ENCODE data around the gene NTN3. TPM values are rescaled to one million over a fixed set of nuclear protein-coding genes. Genes with fewer than 3 reads are reported as not detected.

NTN3 gene
- total and polyA plus RNA-seq, 2 experiments from 2014 or later: 2.4 to 4.8 TPM

- 84% methylated on average over 4 of the region's 4 CpGs for WGBS (ENCODE audit: low lambda C conversion rate, missing lambda C conversion rate)
- no peak for DNase-seq (ENCODE audit: low spot score)
Observed at GRCh38 chr16:2427526-2427925, 43.6 kb upstream of the NTN3 start.

GRCh38 chr16:2428051-2428783, 42.9 kb upstream of the NTN3 start:
- Histone ChIP-seq H2AFZ (peak overlapping the region; percentile 95), H4K20me1 (ENCODE audit: insufficient read depth, poor library complexity, severe bottlenecking) (no peaks in the 10 kb centered on the region), H3K27ac (peak overlapping the region; percentile 65), H3K9me2 (replicated peaks; ENCODE audit: insufficient read depth) (no peaks in the 10 kb centered on the region), H3K36me3 (replicated peaks; ENCODE audit: insufficient read depth, low read depth) (no peaks in the 10 kb centered on the region), H3K4me1 (ENCODE audit: insufficient read depth) (peaks cover 11% of the 10 kb centered on the region), H3K4me3 (peak overlapping the region; percentile 92), H3K9me3 (ENCODE audit: low read depth) (no peaks in the 10 kb centered on the region), H3K79me2 (peaks cover 24% of the 10 kb centered on the region), H3K27me3 (no peaks in the 10 kb centered on the region), H3K4me2 (peak overlapping the region; percentile 98)
- peak; percentile 26 for TF ChIP-seq CTCF (IDR thresholded peaks at IDR 0.05; ENCODE audit: poor library complexity)
- TF ChIP-seq EZH2 (IDR thresholded peaks at IDR 0.05; ENCODE audit: borderline replicate concordance): no peak
- peak; percentile 72 for DNase-seq (ENCODE audit: low spot score)
- 28% methylated on average over 28 of the region's 28 CpGs for WGBS (ENCODE audit: low lambda C conversion rate, missing lambda C conversion rate)

More at GRCh38 chr16:2427526-2427925, 43.6 kb upstream of the NTN3 start:
- TF ChIP-seq CTCF (IDR thresholded peaks at IDR 0.05; ENCODE audit: poor library complexity): no peak
- no peak for TF ChIP-seq EZH2 (IDR thresholded peaks at IDR 0.05; ENCODE audit: borderline replicate concordance)
- TF ChIP-seq EZH2phosphoT487 (IDR thresholded peaks at IDR 0.05; ENCODE audit: low read depth, severe bottlenecking, unreplicated experiment): no peak
- Histone ChIP-seq H3K36me3 (replicated peaks; ENCODE audit: insufficient read depth, low read depth) (no peaks in the 10 kb centered on the region), H3K4me3 (no peak overlapping the region), H3K27ac (no peak overlapping the region), H3K9me3 (ENCODE audit: low read depth) (no peaks in the 10 kb centered on the region), H3K27me3 (no peaks in the 10 kb centered on the region), H3K9me2 (replicated peaks; ENCODE audit: insufficient read depth) (no peaks in the 10 kb centered on the region), H2AFZ (no peak overlapping the region), H3K79me2 (peaks cover 24% of the 10 kb centered on the region), H4K20me1 (ENCODE audit: insufficient read depth, poor library complexity, severe bottlenecking) (no peaks in the 10 kb centered on the region), H3K4me2 (no peak overlapping the region), H3K4me1 (ENCODE audit: insufficient read depth) (peaks cover 11% of the 10 kb centered on the region)

GRCh38 chr16:2428784-2429033, 42.4 kb upstream of the NTN3 start:
- peak overlapping the region; percentile 92 for H3K4me3 ChIP-seq
- H3K4me1 ChIP-seq (ENCODE audit: insufficient read depth): peaks cover 11% of the 10 kb centered on the region
- no peaks in the 10 kb centered on the region for H4K20me1 ChIP-seq (ENCODE audit: insufficient read depth, poor library complexity, severe bottlenecking)
- H3K4me2 ChIP-seq: peak overlapping the region; percentile 98
- H3K9me2 ChIP-seq (replicated peaks; ENCODE audit: insufficient read depth): no peaks in the 10 kb centered on the region
- peak overlapping the region; percentile 95 for H2AFZ ChIP-seq
- H3K27ac ChIP-seq: peak overlapping the region; percentile 65
- no peaks in the 10 kb centered on the region for H3K27me3 ChIP-seq
- DNase-seq (ENCODE audit: low spot score): no peak
- TF ChIP-seq EZH2phosphoT487 (IDR thresholded peaks at IDR 0.05; ENCODE audit: low read depth, severe bottlenecking, unreplicated experiment): no peak
- TF ChIP-seq EZH2 (IDR thresholded peaks at IDR 0.05; ENCODE audit: borderline replicate concordance): no peak
- TF ChIP-seq CTCF (IDR thresholded peaks at IDR 0.05; ENCODE audit: poor library complexity): peak; percentile 6
- no peaks in the 10 kb centered on the region for H3K36me3 ChIP-seq (replicated peaks; ENCODE audit: insufficient read depth, low read depth)
- under 1% methylated on average over 17 of the region's 24 CpGs for WGBS (ENCODE audit: low lambda C conversion rate, missing lambda C conversion rate)
- peaks cover 24% of the 10 kb centered on the region for H3K79me2 ChIP-seq
- no peaks in the 10 kb centered on the region for H3K9me3 ChIP-seq (ENCODE audit: low read depth)

Measured in hepatocyte (in vitro differentiated cells).